GF-D8 (cell line): ENCODE measurements around the gene GATAD2B.
"Not testable (repeated sequence)": the region's sequence is repeated elsewhere in the genome, so short reads cannot be mapped to it uniquely, and the experiment has no call there.

Experiments
- DNase-seq: peaks from one replicate; lab custom pipeline; 2025; lab: John Stamatoyannopoulos, UW

The GATAD2B gene

DNA sequence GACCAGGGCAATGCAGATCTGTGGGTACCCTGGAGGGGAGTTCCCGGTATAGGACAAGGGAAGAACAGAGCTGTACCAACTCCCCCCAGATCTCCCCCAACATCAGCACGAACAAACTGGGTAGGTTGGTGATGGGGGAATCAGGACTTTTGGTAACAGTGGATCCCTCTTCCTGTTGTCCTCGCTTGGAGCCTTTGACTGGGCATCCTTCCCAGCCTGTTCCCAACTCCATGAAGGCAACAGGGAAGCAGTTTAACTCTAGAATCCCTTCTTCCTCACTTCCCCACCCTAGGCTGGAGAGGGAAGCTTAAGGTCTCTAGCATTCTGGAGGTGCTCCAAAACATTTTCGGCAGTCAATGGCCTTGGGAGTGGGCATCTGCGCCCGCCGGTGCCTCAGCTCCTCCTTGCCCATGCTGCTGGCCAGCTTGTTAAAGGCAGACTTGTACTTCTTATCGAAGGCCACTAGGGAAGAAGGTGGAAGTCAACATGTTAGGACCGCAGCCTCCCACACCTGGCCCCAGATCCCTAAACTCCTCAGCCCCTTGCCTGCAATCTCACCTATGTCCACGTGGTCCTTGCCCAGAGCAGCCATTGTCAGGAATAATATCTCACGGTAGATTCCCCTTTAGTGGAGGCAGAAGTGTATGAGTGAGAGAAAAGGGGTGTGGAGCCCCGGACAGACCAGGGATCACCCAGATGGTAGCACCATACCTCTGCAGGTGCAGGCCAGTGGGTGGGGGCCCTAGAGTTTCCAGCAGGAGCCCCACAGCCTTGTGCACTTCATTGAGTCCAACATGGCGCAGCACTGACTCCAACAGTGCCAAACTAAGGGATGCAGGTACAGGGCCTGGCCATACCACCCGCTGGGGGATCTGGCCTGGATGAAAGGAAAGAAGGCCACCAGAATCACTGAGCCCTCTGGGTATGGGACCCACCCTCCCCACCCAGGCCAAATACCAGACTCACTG, 7.5 kb upstream of the GATAD2B start:
- no peak for DNase-seq

DNA sequence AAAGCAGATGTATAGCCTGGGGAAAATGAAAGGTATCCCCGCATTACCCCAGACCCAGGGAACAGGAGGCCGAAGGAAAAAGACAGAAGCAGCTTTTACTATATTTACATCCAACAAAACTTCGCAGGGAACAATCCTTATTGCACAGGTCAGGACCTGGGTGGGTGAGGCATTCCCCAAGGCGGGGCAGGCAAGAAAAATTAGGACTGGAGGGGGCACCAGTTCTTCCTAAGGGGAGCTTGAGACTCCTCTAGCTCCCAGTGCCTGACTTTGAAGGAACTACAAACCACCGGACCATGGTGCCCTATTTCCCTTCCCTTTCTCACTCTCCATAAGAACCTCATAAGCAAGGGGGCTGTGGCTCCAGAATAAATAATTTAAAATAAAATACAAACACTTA, 6.7 kb upstream of the GATAD2B start:
- no peak for DNase-seq

- DNase-seq = no peak
These were observed 6.1 kb upstream of the GATAD2B start for GRCh38 chr1:153928791-153929341.

GRCh38 chr1:153928245-153928644, 5.5 kb upstream of the GATAD2B start:
- no peak for DNase-seq

GRCh38 chr1:153926405-153926804, 3.6 kb upstream of the GATAD2B start:
- DNase-seq = no peak

- peak; percentile 37 for DNase-seq
These were observed 448 bp downstream of the GATAD2B start for GRCh38 chr1:153922076-153922971.

DNA sequence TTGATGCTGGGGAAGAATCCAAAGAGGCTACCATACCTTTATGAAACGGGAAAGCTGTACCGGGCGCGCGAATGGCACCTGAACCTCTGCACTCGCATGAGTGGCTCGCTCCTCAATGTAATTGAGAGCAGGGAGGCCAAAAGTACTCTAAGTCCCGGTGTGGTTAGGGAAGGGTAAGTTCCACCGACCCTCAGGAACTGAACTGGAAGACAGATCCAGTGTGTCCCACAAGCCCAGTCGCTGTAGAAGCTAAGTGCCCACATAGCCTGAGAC, 1.0 kb downstream of the GATAD2B start:
- DNase-seq = no peak

DNA sequence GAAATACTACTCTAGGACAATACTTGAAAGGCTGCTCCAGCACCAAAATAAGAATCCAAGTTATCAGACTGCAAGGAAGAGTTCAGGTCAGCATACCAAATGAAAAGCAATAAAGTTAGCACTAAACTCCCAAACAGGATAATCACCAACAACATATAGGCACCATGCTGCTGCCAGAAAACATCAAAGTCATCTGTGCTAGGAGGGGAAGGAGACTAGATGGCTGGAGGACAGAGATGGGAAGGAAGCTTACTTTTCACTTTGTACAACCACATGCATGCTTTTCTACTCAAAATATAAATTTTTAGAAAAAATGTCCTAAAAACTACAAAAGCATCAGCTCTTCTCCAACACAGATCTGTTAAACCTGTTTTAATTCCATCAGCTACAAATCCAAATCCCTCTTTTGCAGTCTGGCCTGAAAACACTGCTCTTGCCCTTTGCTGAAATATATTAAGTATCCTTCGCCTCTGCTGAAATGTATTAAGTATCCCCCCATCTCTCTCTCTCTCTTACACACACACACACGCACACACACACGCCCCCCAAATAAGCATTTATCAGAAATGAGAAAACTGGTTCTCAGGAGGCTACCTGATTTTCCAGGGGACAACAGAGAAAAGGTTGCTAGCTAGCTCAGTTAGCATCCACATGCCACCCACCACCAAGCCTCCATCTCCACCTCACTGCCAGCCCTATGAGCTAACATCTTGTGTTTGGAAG, 1.5 kb downstream of the GATAD2B start:
- DNase-seq = no peak

DNA sequence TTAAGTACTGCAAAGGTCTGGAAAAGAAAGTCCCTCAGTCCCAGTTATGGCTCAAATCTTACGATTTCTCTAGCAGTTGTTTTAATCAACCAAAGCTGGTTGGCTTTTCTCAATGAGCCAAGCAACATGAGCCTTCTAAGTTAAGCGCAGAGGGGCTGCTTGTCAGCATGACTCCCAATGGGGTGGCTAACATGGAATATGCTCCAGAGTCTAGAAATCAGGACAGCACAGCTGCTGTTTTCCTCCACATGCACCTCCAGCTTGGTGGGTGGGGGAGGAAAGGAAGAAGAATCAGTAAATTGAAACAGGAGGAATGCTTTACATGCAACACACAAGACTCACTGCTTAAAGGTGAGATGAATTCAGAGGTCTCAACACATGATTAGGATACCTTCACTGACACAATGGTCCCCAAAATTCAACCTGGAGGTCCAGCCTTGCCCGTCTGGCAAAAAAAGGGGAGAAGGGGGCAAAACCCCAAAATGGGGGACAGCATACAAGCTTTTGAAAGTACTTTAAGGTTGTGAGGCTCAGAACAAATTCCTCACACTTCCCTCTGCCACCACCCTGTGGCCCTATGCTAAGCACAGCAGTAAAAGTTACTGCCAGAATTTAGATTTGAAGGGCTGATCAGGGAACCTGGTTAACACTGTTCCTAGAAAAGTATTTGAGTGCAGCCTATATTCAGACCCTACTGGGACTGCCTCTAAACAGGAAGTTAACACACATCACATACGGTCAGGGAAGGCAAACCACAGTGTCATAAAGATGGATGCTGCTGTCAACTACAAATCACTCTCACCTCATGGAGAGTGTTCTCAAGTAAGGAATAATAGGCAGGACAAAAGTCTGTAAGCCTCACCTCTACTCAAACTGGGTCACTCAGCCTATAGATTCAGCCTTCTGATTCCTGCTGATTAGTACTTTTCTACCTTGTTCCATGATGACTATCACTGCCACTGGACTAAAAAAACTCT, 2.6 kb downstream of the GATAD2B start:
- peak; percentile 57 for DNase-seq

- DNase-seq = no peak
These were observed 6.5 kb downstream of the GATAD2B start for GRCh38 chr1:153916297-153916696.

- DNase-seq = no peak
These were observed 10.4 kb downstream of the GATAD2B start for GRCh38 chr1:153912349-153912748.

GRCh38 chr1:153910560-153910959, 12.2 kb downstream of the GATAD2B start:
- not testable (repeated sequence) for DNase-seq

GRCh38 chr1:153908071-153908470, 14.7 kb downstream of the GATAD2B start:
- DNase-seq = no peak

- no peak for DNase-seq
These were observed 15.6 kb downstream of the GATAD2B start for GRCh38 chr1:153907134-153907533.

GRCh38 chr1:153906396-153906795, 16.4 kb downstream of the GATAD2B start:
- no peak for DNase-seq

DNA sequence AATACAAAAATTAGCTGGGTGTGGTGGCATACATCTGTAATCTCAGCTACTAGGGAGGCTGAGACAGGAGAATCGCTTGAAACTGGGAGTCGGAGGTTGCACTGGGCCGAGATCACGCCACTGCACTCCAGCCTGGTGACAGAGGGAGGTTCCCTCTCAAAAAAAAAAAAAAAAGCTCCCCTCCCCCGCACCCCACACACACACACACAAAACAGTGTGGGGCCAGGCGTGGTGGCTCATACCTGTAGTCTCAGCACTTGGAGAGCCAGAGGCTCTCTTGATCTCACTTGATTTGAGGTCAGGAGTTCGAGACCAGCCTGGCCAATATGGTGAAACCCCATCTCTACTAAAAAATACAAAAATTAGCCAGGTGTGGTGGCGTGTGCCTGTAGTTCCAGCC, 16.9 kb downstream of the GATAD2B start:
- DNase-seq = not testable (repeated sequence)

DNA sequence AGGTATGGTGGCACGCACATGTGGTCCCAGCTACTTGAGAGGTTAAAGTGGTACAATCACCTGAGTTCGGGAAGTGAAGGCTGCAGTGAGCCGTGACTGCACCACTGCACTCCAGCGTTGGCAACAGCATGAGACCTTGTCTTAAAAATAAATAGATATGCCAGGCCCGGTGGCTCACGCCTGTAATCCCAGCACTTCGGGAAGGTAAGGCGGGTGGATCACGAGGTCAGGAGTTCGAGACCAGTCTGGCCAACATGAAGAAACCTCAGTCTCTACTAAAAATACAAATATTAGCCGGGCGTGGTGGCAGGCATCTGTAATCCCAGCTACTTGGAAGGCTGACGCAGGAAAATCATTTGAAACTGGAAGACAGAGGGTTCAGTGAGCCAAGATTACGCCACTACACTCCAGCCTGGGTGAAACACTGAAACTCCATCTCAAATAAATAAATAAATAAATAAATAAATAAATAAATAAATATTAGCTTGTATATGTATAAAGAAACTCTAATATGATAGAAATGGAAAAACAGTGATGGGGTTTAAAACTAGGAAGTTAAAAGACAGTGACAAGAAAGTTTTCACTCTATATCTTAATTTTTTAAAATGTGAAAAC, 18.8 kb downstream of the GATAD2B start:
- no peak for DNase-seq

DNA sequence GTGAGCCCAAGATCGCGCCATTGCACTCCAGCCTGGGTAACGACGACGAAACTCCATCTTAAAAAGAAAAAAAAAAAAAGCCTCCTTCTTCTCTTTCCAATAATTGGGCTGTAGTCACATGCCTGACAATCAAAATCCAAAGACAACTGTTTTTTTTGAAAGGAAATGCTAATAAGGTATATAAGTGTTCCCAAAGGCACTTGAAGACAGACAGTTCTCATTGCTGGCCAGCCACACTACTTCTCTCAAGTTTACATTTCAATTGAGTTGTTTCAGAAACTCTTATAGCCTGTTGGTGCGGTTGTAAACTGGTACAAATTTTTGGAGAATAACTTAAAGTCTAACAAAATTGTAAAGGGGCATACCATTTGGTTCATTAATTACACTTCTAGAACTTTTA, 23.3 kb downstream of the GATAD2B start:
- DNase-seq = no peak

GRCh38 chr1:153895866-153896265, 26.9 kb downstream of the GATAD2B start:
- DNase-seq = not testable (repeated sequence)

DNA sequence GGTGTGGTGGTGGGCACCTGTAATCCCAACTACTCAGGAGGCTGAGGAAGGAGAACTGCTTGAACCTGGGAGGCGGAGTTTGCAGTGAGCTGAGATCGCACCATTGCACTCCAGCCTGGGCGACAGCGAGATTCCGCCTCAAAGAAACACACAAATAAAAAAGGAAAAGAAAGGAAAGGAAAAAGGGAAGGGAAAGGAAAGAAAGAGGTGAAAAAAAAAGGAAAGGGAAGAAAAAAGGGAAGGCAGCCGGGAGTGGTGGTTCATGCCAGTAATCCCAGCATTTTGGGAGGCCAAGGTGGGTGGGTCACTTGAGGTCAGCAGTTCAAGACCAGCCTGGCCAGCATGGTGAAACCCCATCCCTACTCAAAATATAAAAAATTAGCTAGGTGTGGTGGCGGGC, 31.7 kb downstream of the GATAD2B start:
- DNase-seq = not testable (repeated sequence)
